ENCODE data around the gene NEDD4L.

Gene NEDD4L

GRCh38 chr18:58381676-58382411, 337.8 kb downstream of the NEDD4L start:
- no peak for TF ChIP-seq CTCF (IDR thresholded peaks at IDR 0.05; ENCODE audit: control insufficient read depth, insufficient read depth, low read depth, low read length, missing control alignments)
- H3K4me3 ChIP-seq (ENCODE audit: control insufficient read depth, low read depth, low read length) = no peak overlapping the region
- DNase-seq (ENCODE audit: low read depth) = no peak

GRCh38 chr18:58382446-58382845, 338.4 kb downstream of the NEDD4L start:
- no peak for TF ChIP-seq CTCF (IDR thresholded peaks at IDR 0.05; ENCODE audit: control insufficient read depth, insufficient read depth, low read depth, low read length, missing control alignments)
- no peak for DNase-seq (ENCODE audit: low read depth)
- no peak overlapping the region for H3K4me3 ChIP-seq (ENCODE audit: control insufficient read depth, low read depth, low read length)

- TF ChIP-seq CTCF (IDR thresholded peaks at IDR 0.05; ENCODE audit: control insufficient read depth, insufficient read depth, low read depth, low read length, missing control alignments) = no peak
- DNase-seq (ENCODE audit: low read depth) = no peak
- no peak overlapping the region for H3K4me3 ChIP-seq (ENCODE audit: control insufficient read depth, low read depth, low read length)
Observed at GRCh38 chr18:58385472-58385871, 341.4 kb downstream of the NEDD4L start.

GRCh38 chr18:58386780-58387179, 342.8 kb downstream of the NEDD4L start:
- no peak for DNase-seq (ENCODE audit: low read depth)
- TF ChIP-seq CTCF (IDR thresholded peaks at IDR 0.05; ENCODE audit: control insufficient read depth, insufficient read depth, low read depth, low read length, missing control alignments) = no peak
- no peak overlapping the region for H3K4me3 ChIP-seq (ENCODE audit: control insufficient read depth, low read depth, low read length)

- no peak overlapping the region for H3K4me3 ChIP-seq (ENCODE audit: control insufficient read depth, low read depth, low read length)
- DNase-seq (ENCODE audit: low read depth) = no peak
- no peak for TF ChIP-seq CTCF (IDR thresholded peaks at IDR 0.05; ENCODE audit: control insufficient read depth, insufficient read depth, low read depth, low read length, missing control alignments)
Observed at GRCh38 chr18:58387716-58388115, 343.7 kb downstream of the NEDD4L start.

GRCh38 chr18:58388736-58389135, 344.7 kb downstream of the NEDD4L start:
- H3K4me3 ChIP-seq (ENCODE audit: control insufficient read depth, low read depth, low read length) = no peak overlapping the region
- TF ChIP-seq CTCF (IDR thresholded peaks at IDR 0.05; ENCODE audit: control insufficient read depth, insufficient read depth, low read depth, low read length, missing control alignments) = no peak
- DNase-seq (ENCODE audit: low read depth) = no peak

Data from AG09309 (cell line).